ENCODE results near the gene LGALS1. TPM values are rescaled to one million over a fixed set of nuclear protein-coding genes. Genes with fewer than 3 reads are reported as not detected.

Gene LGALS1
- total RNA-seq, 1 experiment from 2014 or later: 1,080 TPM

- Histone ChIP-seq H3K4me1 (ENCODE audit: control insufficient read depth in 1 of 2, insufficient read depth in 2 of 2, low read length in 2 of 2) (peaks cover 31 to 62% of the 10 kb centered on the region in 2 experiments; a peak in 3 of 4 replicates), H3K27me3 (ENCODE audit: insufficient read depth, low read length) (no peaks in the 10 kb centered on the region), H3K79me2 (ENCODE audit: insufficient read depth, low read length) (peaks cover 14% of the 10 kb centered on the region), H4K20me1 (ENCODE audit: insufficient read depth) (no peaks in the 10 kb centered on the region), H3K9ac (ENCODE audit: low read length) (peak overlapping the region; percentile 5; the same call in 1 of the 2 replicates), H3K36me3 (ENCODE audit: control insufficient read depth in 1 of 2, insufficient read depth in 2 of 2, low read length in 2 of 2) (no peaks in the 10 kb centered on the region; a peak in 1 of 4 replicates), H2AFZ (ENCODE audit: low read depth, low read length, poor library complexity, severe bottlenecking) (no peak overlapping the region), H3K9me3 (ENCODE audit: control insufficient read depth in 1 of 2, insufficient read depth in 1 of 2, low read depth in 1 of 2, low read length in 2 of 2) (no peaks in the 10 kb centered on the region), H3K27ac (ENCODE audit: low read depth, low read length) (no peak overlapping the region), H3K4me2 (ENCODE audit: low read length) (peak overlapping the region; percentile 44; the same call in 1 of the 2 replicates), H3K4me3 (replicated peaks in 1 of 2; ENCODE audit: low read depth in 1 of 2, low read length in 2 of 2) (no peak overlapping the region), H3K9me2 (ENCODE audit: insufficient read depth) (no peaks in the 10 kb centered on the region)
- RAD21 ChIA-PET (ENCODE audit: low non-redundant PET in 1 of 2, low total read pairs in 2 of 2, uncharacterized antibody in 2 of 2, unreplicated experiment in 2 of 2): no interaction called here
- intact Hi-C loops (cut with micrococcal nuclease): loop anchor here (5.0 kb wide), 1 partner anchor 155 kb away; no protein-coding TSS in a partner anchor
- ATAC-seq (no peak), DNase-seq (ENCODE audit: low read depth, low spot score) (no peak)
- CTCF ChIA-PET: interaction anchor here (1.0 to 1.8 kb wide), 5 partner anchors 9 to 91 kb away, joined by 3 to 5 read pairs (median 3); no protein-coding TSS in a partner anchor
- TF ChIP-seq, protein P1, sequence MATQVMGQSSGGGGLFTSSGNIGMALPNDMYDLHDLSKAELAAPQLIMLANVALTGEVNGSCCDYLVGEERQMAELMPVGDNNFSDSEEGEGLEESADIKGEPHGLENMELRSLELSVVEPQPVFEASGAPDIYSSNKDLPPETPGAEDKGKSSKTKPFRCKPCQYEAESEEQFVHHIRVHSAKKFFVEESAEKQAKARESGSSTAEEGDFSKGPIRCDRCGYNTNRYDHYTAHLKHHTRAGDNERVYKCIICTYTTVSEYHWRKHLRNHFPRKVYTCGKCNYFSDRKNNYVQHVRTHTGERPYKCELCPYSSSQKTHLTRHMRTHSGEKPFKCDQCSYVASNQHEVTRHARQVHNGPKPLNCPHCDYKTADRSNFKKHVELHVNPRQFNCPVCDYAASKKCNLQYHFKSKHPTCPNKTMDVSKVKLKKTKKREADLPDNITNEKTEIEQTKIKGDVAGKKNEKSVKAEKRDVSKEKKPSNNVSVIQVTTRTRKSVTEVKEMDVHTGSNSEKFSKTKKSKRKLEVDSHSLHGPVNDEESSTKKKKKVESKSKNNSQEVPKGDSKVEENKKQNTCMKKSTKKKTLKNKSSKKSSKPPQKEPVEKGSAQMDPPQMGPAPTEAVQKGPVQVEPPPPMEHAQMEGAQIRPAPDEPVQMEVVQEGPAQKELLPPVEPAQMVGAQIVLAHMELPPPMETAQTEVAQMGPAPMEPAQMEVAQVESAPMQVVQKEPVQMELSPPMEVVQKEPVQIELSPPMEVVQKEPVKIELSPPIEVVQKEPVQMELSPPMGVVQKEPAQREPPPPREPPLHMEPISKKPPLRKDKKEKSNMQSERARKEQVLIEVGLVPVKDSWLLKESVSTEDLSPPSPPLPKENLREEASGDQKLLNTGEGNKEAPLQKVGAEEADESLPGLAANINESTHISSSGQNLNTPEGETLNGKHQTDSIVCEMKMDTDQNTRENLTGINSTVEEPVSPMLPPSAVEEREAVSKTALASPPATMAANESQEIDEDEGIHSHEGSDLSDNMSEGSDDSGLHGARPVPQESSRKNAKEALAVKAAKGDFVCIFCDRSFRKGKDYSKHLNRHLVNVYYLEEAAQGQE (IDR thresholded peaks at IDR 0.05; ENCODE audit: low read depth): no peak
- TF ChIP-seq, protein P2, sequence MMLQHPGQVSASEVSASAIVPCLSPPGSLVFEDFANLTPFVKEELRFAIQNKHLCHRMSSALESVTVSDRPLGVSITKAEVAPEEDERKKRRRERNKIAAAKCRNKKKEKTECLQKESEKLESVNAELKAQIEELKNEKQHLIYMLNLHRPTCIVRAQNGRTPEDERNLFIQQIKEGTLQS (IDR thresholded peaks at IDR 0.05): no peak
- TF ChIP-seq ZBTB33 (IDR thresholded peaks at IDR 0.05; ENCODE audit: extremely low read depth, insufficient replicate concordance, low read length) (no peak), FOSL1 (IDR thresholded peaks at IDR 0.05; ENCODE audit: low read depth) (no peak), JUND (IDR thresholded peaks at IDR 0.05) (no peak), EZH2 (IDR thresholded peaks at IDR 0.05) (no peak), EGR1 (IDR thresholded peaks at IDR 0.05; ENCODE audit: low read depth) (no peak), ELF1 (IDR thresholded peaks at IDR 0.05; ENCODE audit: borderline replicate concordance, low read depth) (no peak), POLR2AphosphoS5 (IDR thresholded peaks at IDR 0.05; ENCODE audit: low read depth, low read length) (no peak), RAD21 (IDR thresholded peaks at IDR 0.05; ENCODE audit: low read depth) (no peak), EZH2phosphoT487 (IDR thresholded peaks at IDR 0.05; ENCODE audit: borderline replicate concordance) (no peak)
- TF ChIP-seq, protein P3, sequence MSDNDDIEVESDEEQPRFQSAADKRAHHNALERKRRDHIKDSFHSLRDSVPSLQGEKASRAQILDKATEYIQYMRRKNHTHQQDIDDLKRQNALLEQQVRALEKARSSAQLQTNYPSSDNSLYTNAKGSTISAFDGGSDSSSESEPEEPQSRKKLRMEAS (IDR thresholded peaks at IDR 0.05): no peak
- no TSS peak for BruUV-seq (replicated peaks)
- POLR2A ChIA-PET: interaction anchor here (0.5 to 2.6 kb wide), 4 partner anchors 21 to 157 kb away, joined by 3 to 6 read pairs (median 4); partner anchors contain the start of genes LGALS1 and PDXP
Observed at GRCh38 chr22:37636949-37637273, 38.5 kb upstream of the LGALS1 start.

Data from HCT116 (cell line).